SK-N-SH (cell line): Measurements from ENCODE around the gene C1QTNF5. TPM values are rescaled to one million over a fixed set of nuclear protein-coding genes. Genes with fewer than 3 reads are reported as not detected.
A peak's percentile ranks its signal among the peaks of the same experiment; 100 is the strongest.

Source experiments
- CTCF ChIA-PET: fragments of 300-600, 350-600 bp; formaldehyde crosslinking; extraction: SDS; loops from one replicate; lab custom pipeline; 2021; lab: Yijun Ruan, JAX
- POLR2A ChIA-PET: fragments of 350-600 bp; sonication (Branson Sonifier 250); formaldehyde crosslinking; extraction: SDS; loops from one replicate; lab custom pipeline; 2020; ENCODE audit warnings: antibody characterized with exemption, inconsistent platforms; lab: Yijun Ruan, JAX
- DNase-seq: peaks from one replicate; pipeline ENCODE4 v3.0.0; 2012
- H2AFZ ChIP-seq: fragments of 200-600 bp; sonication (generic); 2 replicates; pipeline ENCODE4 v1.8.1; 2016; ENCODE audit warnings: antibody characterized with exemption, mild to moderate bottlenecking, low read depth
- H3F3A ChIP-seq: fragments of 200-600 bp; sonication (generic); replicated peaks from 2 replicates; pipeline ENCODE3; 2016; ENCODE audit warnings: antibody characterized with exemption, mild to moderate bottlenecking; ENCODE audit not compliant: insufficient read depth
- H3K27ac ChIP-seq, 2 experiments: fragments of 200-500 bp in 1 of 2; fragments of 200-600 bp in 1 of 2; sonication (Bioruptor generic) in 1 of 2; sonication (generic), shearing (Covaris generic) in 1 of 2; 2 replicates each; pipeline versions ENCODE4 v1.5.1 to v1.6.1; 2014 to 2016; ENCODE audit warnings: low read depth in 2 of 2, inconsistent platforms in 1 of 2, low read length in 1 of 2, mild to moderate bottlenecking in 1 of 2, mixed read lengths in 1 of 2
- H3K27me3 ChIP-seq: fragments of 200-600 bp; sonication (generic), shearing (Covaris generic); 2 replicates; pipeline ENCODE4 v1.6.1; 2016; ENCODE audit warnings: mixed run types; ENCODE audit not compliant: insufficient read depth
- H3K36me3 ChIP-seq, 2 experiments: fragments of 200-500 bp in 1 of 2; fragments of 200-600 bp in 1 of 2; sonication (Bioruptor generic) in 1 of 2; sonication (generic) in 1 of 2; replicated peaks in 1 of 2; 2 replicates each; pipeline versions ENCODE3 to v1.5.1; 2014 to 2016; ENCODE audit warnings: low read length in 1 of 2, mild to moderate bottlenecking in 1 of 2; ENCODE audit not compliant: insufficient read depth in 2 of 2, control insufficient read depth in 1 of 2
- H3K4me1 ChIP-seq, 2 experiments: fragments of 200-500 bp in 1 of 2; fragments of 200-600 bp in 1 of 2; sonication (Bioruptor generic) in 1 of 2; sonication (generic), shearing (Covaris generic) in 1 of 2; 2 replicates each; pipeline versions ENCODE4 v1.5.1 to v1.6.1; 2014 to 2016; ENCODE audit warnings: low read depth in 1 of 2, low read length in 1 of 2, mixed run types in 1 of 2; ENCODE audit not compliant: insufficient read depth in 2 of 2, control insufficient read depth in 1 of 2
- H3K4me2 ChIP-seq: fragments of 200-600 bp; sonication (generic), shearing (Covaris generic); 2 replicates; pipeline ENCODE4 v1.6.1; 2017; ENCODE audit warnings: mixed run types
- H3K4me3 ChIP-seq, 2 experiments: fragments of 200-500 bp in 1 of 2; fragments of 200-600 bp in 1 of 2; sonication (Bioruptor generic) in 1 of 2; sonication (generic), shearing (Covaris generic) in 1 of 2; 2 replicates each; pipeline versions ENCODE4 v1.5.1 to v1.8.1; 2014 to 2016; ENCODE audit warnings: low read depth in 2 of 2, inconsistent platforms in 1 of 2, low read length in 1 of 2, mild to moderate bottlenecking in 1 of 2, mixed read lengths in 1 of 2, moderate library complexity in 1 of 2
- H3K79me2 ChIP-seq: fragments of 200-600 bp; sonication (generic); 2 replicates; pipeline ENCODE4 v1.8.1; 2017; ENCODE audit warnings: mild to moderate bottlenecking; ENCODE audit not compliant: insufficient read depth
- H3K9ac ChIP-seq: fragments of 200-600 bp; sonication (generic); 2 replicates; pipeline ENCODE4 v1.6.1; 2017; ENCODE audit warnings: mixed run types
- H3K9me2 ChIP-seq: fragments of 200-600 bp; sonication (generic); 2 replicates; pipeline ENCODE4 v1.6.1; 2017; ENCODE audit warnings: mixed run types
- H3K9me3 ChIP-seq: fragments of 200-600 bp; sonication (generic); 2 replicates; pipeline ENCODE4 v1.6.1; 2017; ENCODE audit warnings: mixed run types, mild to moderate bottlenecking, moderate library complexity
- H4K20me1 ChIP-seq: fragments of 200-600 bp; sonication (generic); 2 replicates; pipeline ENCODE4 v1.6.1; 2017; ENCODE audit warnings: mild to moderate bottlenecking, mixed run types; ENCODE audit not compliant: insufficient read depth
- CHD2 ChIP-seq: fragments of 150-350 bp; IDR thresholded peaks from 2 replicates; pipeline ENCODE4 v1.6.1; 2018; ENCODE audit warnings: low read length; ENCODE audit not compliant: partially characterized antibody
- ELF1 ChIP-seq: IDR thresholded peaks from 2 replicates; pipeline ENCODE4 v1.4.0; 2012
- EP300 ChIP-seq, 2 experiments: IDR thresholded peaks; 2 replicates each; pipeline versions ENCODE4 v1.4.0 to v1.6.1; 2012; ENCODE audit warnings: borderline replicate concordance in 1 of 2, low read depth in 1 of 2, low read length in 1 of 2
- EZH2phosphoT487 ChIP-seq: fragments of 200-600 bp; sonication (generic); IDR thresholded peaks from 2 replicates; pipeline ENCODE4 v1.6.1; 2017; ENCODE audit warnings: low read depth, mixed run types, mild to moderate bottlenecking, antibody characterized with exemption, moderate library complexity, borderline replicate concordance
- GABPA ChIP-seq: IDR thresholded peaks from 2 replicates; pipeline ENCODE4 v1.4.0; 2012; ENCODE audit warnings: low read depth, mild to moderate bottlenecking
- GATA2 ChIP-seq: sonication (generic); formaldehyde crosslinking; IDR thresholded peaks from 2 replicates; pipeline ENCODE4 v1.5.0; 2020; ENCODE audit warnings: mild to moderate bottlenecking, missing genetic modification reagents
- NFIC ChIP-seq: IDR thresholded peaks from 2 replicates; pipeline ENCODE4 v1.4.0; 2012; ENCODE audit warnings: borderline replicate concordance
- RCOR1 ChIP-seq: fragments of 150-350 bp; IDR thresholded peaks from 2 replicates; pipeline ENCODE4 v1.6.1; 2017; ENCODE audit warnings: antibody characterized with exemption, low read length
- RFX5 ChIP-seq: IDR thresholded peaks from 2 replicates; pipeline ENCODE4 v1.6.1; 2012; ENCODE audit warnings: mild to moderate bottlenecking, improper control_type of control experiment, low read length
- RXRA ChIP-seq: IDR thresholded peaks from 2 replicates; pipeline ENCODE4 v1.4.0; 2012; ENCODE audit warnings: low read depth, mild to moderate bottlenecking, borderline replicate concordance
- TAF1 ChIP-seq: IDR thresholded peaks from 2 replicates; pipeline ENCODE4 v1.6.1; 2012; ENCODE audit warnings: low read depth, mild to moderate bottlenecking, low read length, moderate library complexity, borderline replicate concordance
- YY1 ChIP-seq: IDR thresholded peaks from 2 replicates; pipeline ENCODE4 v1.4.0; 2012; ENCODE audit warnings: low read depth, mild to moderate bottlenecking
- WGBS: methylation state at CpG from one replicate; pipeline ENCODE4 v1.1.6; 2017; ENCODE audit warnings: low lambda C conversion rate; 5-methylcytosine and 5-hydroxymethylcytosine counted together
- polyA plus RNA-seq, 3 experiments: library from polyadenylated mRNA; depleted of rRNA; stranded (reverse); fragments of >200 nt; gene quantifications; 2 replicates each; pipeline ENCODE4 v1.2.3, GENCODE V29; 2012
- TF ChIP-seq, protein P1 (sequence below): fragments of 200-600 bp; sonication (generic); IDR thresholded peaks from 2 replicates; pipeline ENCODE4 v1.6.1; 2017; ENCODE audit warnings: antibody characterized with exemption, mild to moderate bottlenecking, moderate library complexity

The C1QTNF5 gene
- polyA plus RNA-seq, 1 of the 3 experiments (the other 2 are of a cell fraction): 0.71 TPM

GRCh38 chr11:119303227-119303718 lies 37.4 kb downstream of the C1QTNF5 start:
- no peak for TF ChIP-seq RFX5
- TF ChIP-seq GABPA: no peak
- no peak for TF ChIP-seq CHD2
- TF ChIP-seq EZH2phosphoT487: no peak
- TF ChIP-seq GATA2 (CRISPR knock-in tag): no peak
- no peak for TF ChIP-seq NFIC
- TF ChIP-seq TAF1: no peak
- TF ChIP-seq YY1: no peak
- TF ChIP-seq, protein P1, sequence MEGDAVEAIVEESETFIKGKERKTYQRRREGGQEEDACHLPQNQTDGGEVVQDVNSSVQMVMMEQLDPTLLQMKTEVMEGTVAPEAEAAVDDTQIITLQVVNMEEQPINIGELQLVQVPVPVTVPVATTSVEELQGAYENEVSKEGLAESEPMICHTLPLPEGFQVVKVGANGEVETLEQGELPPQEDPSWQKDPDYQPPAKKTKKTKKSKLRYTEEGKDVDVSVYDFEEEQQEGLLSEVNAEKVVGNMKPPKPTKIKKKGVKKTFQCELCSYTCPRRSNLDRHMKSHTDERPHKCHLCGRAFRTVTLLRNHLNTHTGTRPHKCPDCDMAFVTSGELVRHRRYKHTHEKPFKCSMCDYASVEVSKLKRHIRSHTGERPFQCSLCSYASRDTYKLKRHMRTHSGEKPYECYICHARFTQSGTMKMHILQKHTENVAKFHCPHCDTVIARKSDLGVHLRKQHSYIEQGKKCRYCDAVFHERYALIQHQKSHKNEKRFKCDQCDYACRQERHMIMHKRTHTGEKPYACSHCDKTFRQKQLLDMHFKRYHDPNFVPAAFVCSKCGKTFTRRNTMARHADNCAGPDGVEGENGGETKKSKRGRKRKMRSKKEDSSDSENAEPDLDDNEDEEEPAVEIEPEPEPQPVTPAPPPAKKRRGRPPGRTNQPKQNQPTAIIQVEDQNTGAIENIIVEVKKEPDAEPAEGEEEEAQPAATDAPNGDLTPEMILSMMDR: no peak
- no peak for TF ChIP-seq EP300 (IDR thresholded peaks at IDR 0.05; ENCODE audit: borderline replicate concordance in 1 of 2, low read depth in 1 of 2, low read length in 1 of 2)
- TF ChIP-seq ELF1: no peak

GRCh38 chr11:119300198-119300964 lies 40.3 kb downstream of the C1QTNF5 start:
- Histone ChIP-seq H3K79me2 (no peaks in the 10 kb centered on the region), H3K9me3 (no peaks in the 10 kb centered on the region), H3K27ac (peak overlapping the region in 1 of 2 experiments; percentile 5; a peak in 2 of 4 replicates), H3K36me3 (peaks cover 63 to 85% of the 10 kb centered on the region in 2 experiments), H3K4me1 (peaks cover 0 to 3% of the 10 kb centered on the region in 2 experiments; a peak in 2 of 4 replicates), H3K4me3 (no peak overlapping the region), H3K9ac (no peak overlapping the region), H2AFZ (no peak overlapping the region), H3F3A (no peaks in the 10 kb centered on the region), H4K20me1 (no peaks in the 10 kb centered on the region), H3K27me3 (no peaks in the 10 kb centered on the region), H3K4me2 (no peak overlapping the region), H3K9me2 (no peaks in the 10 kb centered on the region)
- TF ChIP-seq RCOR1 (peak; percentile 35; the same call in 1 of the 2 replicates), RXRA (no peak)
- 61% methylated on average over 3 of the region's 3 CpGs for WGBS
- ChIA-PET CTCF (interaction anchor here (1.0 to 2.6 kb wide), 5 partner anchors 23 to 104 kb away, joined by 3 to 13 read pairs (median 4); partner anchors contain the start of gene CBL), POLR2A (interaction anchor here (0.6 to 1.2 kb wide), 3 partner anchors 10 to 205 kb away, joined by 3 read pairs; no protein-coding TSS in a partner anchor)
- peak; percentile 44 for DNase-seq

More at GRCh38 chr11:119303227-119303718, 37.4 kb downstream of the C1QTNF5 start:
- H3K9ac ChIP-seq: no peak overlapping the region
- H3K4me2 ChIP-seq: no peak overlapping the region
- POLR2A ChIA-PET: no interaction called here
- H2AFZ ChIP-seq: no peak overlapping the region
- H3K4me3 ChIP-seq: no peak overlapping the region
- peaks cover 46 to 81% of the 10 kb centered on the region in 2 experiments for H3K36me3 ChIP-seq
- peaks cover 15% of the 10 kb centered on the region for H3F3A ChIP-seq
- H3K27me3 ChIP-seq: no peaks in the 10 kb centered on the region
- H4K20me1 ChIP-seq: no peaks in the 10 kb centered on the region
- no peak for DNase-seq
- H3K79me2 ChIP-seq: no peaks in the 10 kb centered on the region
- peaks cover 0 to 3% of the 10 kb centered on the region in 2 experiments; a peak in 2 of 4 replicates for H3K4me1 ChIP-seq
- no peaks in the 10 kb centered on the region for H3K9me3 ChIP-seq
- H3K27ac ChIP-seq: no peak overlapping the region
- CTCF ChIA-PET: interaction anchor here (1.3 to 2.1 kb wide), 4 partner anchors 19 to 98 kb away, joined by 4 to 6 read pairs (median 4); partner anchors contain the start of gene CBL
- WGBS: 95% methylated on average over 5 of the region's 5 CpGs
- no peaks in the 10 kb centered on the region for H3K9me2 ChIP-seq
